Activated gamma-delta T cell treated with anti-CD3 and anti-CD28 coated beads, Interleukin-2, amount 50 U/mL, for 16 hours (primary cell): ENCODE measurements around the gene MOV10L1.

Experiments
- DNase-seq: peaks from one replicate; pipeline ENCODE4 v3.0.0-alpha.2; 2020; ENCODE audit warnings: low read depth

Gene MOV10L1

GRCh38 chr22:50058906-50059880 is 30.6 kb upstream of the MOV10L1 start:
- DNase-seq = no peak

- DNase-seq = no peak
These were observed 29.9 kb upstream of the MOV10L1 start for GRCh38 chr22:50059881-50060262.

- DNase-seq = no peak
These were observed 29.2 kb upstream of the MOV10L1 start for GRCh38 chr22:50060441-50061140.

GRCh38 chr22:50061141-50061823 is 28.5 kb upstream of the MOV10L1 start:
- DNase-seq = no peak

GRCh38 chr22:50061824-50062355 is 27.9 kb upstream of the MOV10L1 start:
- no peak for DNase-seq

- no peak for DNase-seq
These were observed 27.2 kb upstream of the MOV10L1 start for GRCh38 chr22:50062509-50063135.

GRCh38 chr22:50063589-50064393 is 26.0 kb upstream of the MOV10L1 start:
- DNase-seq = no peak

- DNase-seq = no peak
These were observed 25.4 kb upstream of the MOV10L1 start for GRCh38 chr22:50064453-50064852.

- DNase-seq = no peak
These were observed 22.6 kb upstream of the MOV10L1 start for GRCh38 chr22:50067244-50067643.

GRCh38 chr22:50068096-50068495 is 21.7 kb upstream of the MOV10L1 start:
- no peak for DNase-seq

GRCh38 chr22:50070366-50070765 is 19.4 kb upstream of the MOV10L1 start:
- DNase-seq = no peak

- no peak for DNase-seq
These were observed 18.2 kb upstream of the MOV10L1 start for GRCh38 chr22:50071432-50072166.

GRCh38 chr22:50072167-50072555 is 17.6 kb upstream of the MOV10L1 start:
- DNase-seq = no peak

GRCh38 chr22:50072714-50073538 is 16.9 kb upstream of the MOV10L1 start:
- DNase-seq = no peak

- no peak for DNase-seq
These were observed 15.8 kb upstream of the MOV10L1 start for GRCh38 chr22:50074056-50074455.

GRCh38 chr22:50074551-50075530 is 15.0 kb upstream of the MOV10L1 start:
- DNase-seq = no peak

GRCh38 chr22:50076646-50077535 is 12.9 kb upstream of the MOV10L1 start:
- no peak for DNase-seq
